SK-N-MC (cell line): Measurements from ENCODE around the gene TMEM129.

Experiments used
- EZH2 ChIP-seq: fragments of 200-600 bp; sonication (generic); IDR thresholded peaks from one replicate; pipeline ENCODE4 v1.6.1; 2017; ENCODE audit warnings: antibody characterized with exemption
- FOXP2 ChIP-seq: optimal IDR thresholded peaks from 2 replicates; pipeline ENCODE3; 2011; ENCODE audit warnings: mild to moderate bottlenecking, moderate library complexity; ENCODE audit not compliant: insufficient read depth; ENCODE audit errors: extremely low read length, control extremely low read depth
- POLR2AphosphoS5 ChIP-seq: IDR thresholded peaks from 2 replicates; pipeline ENCODE4 v1.6.1; 2012; ENCODE audit warnings: mild to moderate bottlenecking, low read depth, low read length, borderline replicate concordance

- TF ChIP-seq EZH2 (no peak), POLR2AphosphoS5 (no peak), FOXP2 (no peak)
Observed at GRCh38 chr4:1667273-1667672, 53.9 kb downstream of the TMEM129 start.
